ENCODE results near the gene MRNIP.

GRCh38 chr5:179798144-179798770 is 60.4 kb downstream of the MRNIP start:
- TF ChIP-seq CTCF (conservative IDR thresholded peaks at IDR 0.05) (no peak), EZH2 (IDR thresholded peaks at IDR 0.05; ENCODE audit: low read depth) (no peak)
